K562 (cell line): ENCODE measurements around the gene CDC42EP1. TPM values are rescaled to one million over a fixed set of nuclear protein-coding genes. Genes with fewer than 3 reads are reported as not detected.

Source experiments
- HNRNPH1 ChIP-seq: fragments of 200-400 bp; formaldehyde crosslinking; optimal IDR thresholded peaks from 2 replicates; pipeline ENCODE3; 2017; ENCODE audit warnings: low read depth, mild to moderate bottlenecking, low read length, moderate library complexity
- ILF3 ChIP-seq: fragments of 450-650 bp; IDR thresholded peaks from 2 replicates; pipeline ENCODE4 v1.6.1; 2018; ENCODE audit warnings: antibody characterized with exemption, mild to moderate bottlenecking, moderate library complexity, borderline replicate concordance
- NCOA4 ChIP-seq: fragments of 450-650 bp; IDR thresholded peaks from 2 replicates; pipeline ENCODE4 v1.6.1; 2018; ENCODE audit warnings: mild to moderate bottlenecking; ENCODE audit not compliant: partially characterized antibody
- NR2C1 ChIP-seq, 2 experiments: fragments of 450-650 bp; IDR thresholded peaks; 2 replicates each; pipeline ENCODE4 v1.6.1; 2017; ENCODE audit warnings: mild to moderate bottlenecking in 2 of 2, antibody characterized with exemption in 1 of 2, inconsistent platforms in 1 of 2, missing compliant biosample characterization in 1 of 2, missing genetic modification characterization in 1 of 2
- OTX1 ChIP-seq: fragments of 450-650 bp; formaldehyde crosslinking; IDR thresholded peaks from 2 replicates; pipeline ENCODE4 v1.4.0; 2022; ENCODE audit warnings: mild to moderate bottlenecking
- POLR2A ChIP-seq: fragments of 450-650 bp; conservative IDR thresholded peaks from 2 replicates; pipeline ENCODE4 v1.6.1; 2016
- POLR2B ChIP-seq: fragments of 450-650 bp; IDR thresholded peaks from 2 replicates; pipeline ENCODE4 v1.6.1; 2018; ENCODE audit warnings: low read depth; ENCODE audit not compliant: partially characterized antibody
- POLR2G ChIP-seq: fragments of 200-400 bp; formaldehyde crosslinking; IDR thresholded peaks from 2 replicates; pipeline ENCODE4 v1.6.1; 2017; ENCODE audit warnings: low read depth, mild to moderate bottlenecking, antibody characterized with exemption, low read length, moderate library complexity
- RBM34 ChIP-seq: fragments of 200-400 bp; formaldehyde crosslinking; IDR thresholded peaks from 2 replicates; pipeline ENCODE4 v1.6.1; 2018; ENCODE audit warnings: low read length, borderline replicate concordance; ENCODE audit not compliant: insufficient read depth
- SAFB ChIP-seq: fragments of 200-400 bp; formaldehyde crosslinking; IDR thresholded peaks from 2 replicates; pipeline ENCODE4 v1.6.1; 2017; ENCODE audit warnings: low read depth, low read length, borderline replicate concordance
- SIN3A ChIP-seq, 2 experiments: fragments of 150-350 bp in 1 of 2; IDR thresholded peaks; 2 replicates each; pipeline ENCODE4 v1.6.1; 2011 to 2016; ENCODE audit warnings: borderline replicate concordance in 2 of 2, low read depth in 2 of 2, low read length in 2 of 2, mild to moderate bottlenecking in 2 of 2, moderate library complexity in 2 of 2; ENCODE audit not compliant: control insufficient read depth in 1 of 2
- SIRT6 ChIP-seq: IDR thresholded peaks from one replicate; pipeline ENCODE4 v1.6.1; 2012; ENCODE audit warnings: low read depth, mild to moderate bottlenecking, control low read depth, inconsistent platforms, low read length, moderate library complexity
- YY1 ChIP-seq, 3 experiments: IDR thresholded peaks; 2 replicates each; pipeline ENCODE4 v1.6.1; 2011; ENCODE audit warnings: low read length in 2 of 3, mild to moderate bottlenecking in 2 of 3, moderate library complexity in 2 of 3, borderline replicate concordance in 1 of 3, control low read depth in 1 of 3, low read depth in 1 of 3; ENCODE audit not compliant: insufficient read depth in 3 of 3, insufficient replicate concordance in 2 of 3, control insufficient read depth in 1 of 3, insufficient read length in 1 of 3; ENCODE audit errors: extremely low read depth in 1 of 3
- ZFX ChIP-seq: sonication (generic); formaldehyde crosslinking; IDR thresholded peaks from 2 replicates; pipeline ENCODE4 v1.8.0; 2022; ENCODE audit warnings: mild to moderate bottlenecking, missing genetic modification reagents, moderate library complexity
- ZKSCAN1 ChIP-seq: fragments of 150-350 bp; IDR thresholded peaks from 2 replicates; pipeline ENCODE4 v1.6.1; 2016; ENCODE audit warnings: low read depth, low read length
- ZNF140 ChIP-seq: fragments of 250-450 bp; sonication (Bioruptor Pico); IDR thresholded peaks from 2 replicates; pipeline ENCODE4 v1.8.0; 2021; ENCODE audit warnings: moderate library complexity, mild to moderate bottlenecking, inconsistent platforms
- ZNF3 ChIP-seq: fragments of 250-450 bp; sonication (Bioruptor Pico); IDR thresholded peaks from 2 replicates; pipeline ENCODE4 v1.5.0; 2021; ENCODE audit warnings: mild to moderate bottlenecking, moderate library complexity
- ZNF354B ChIP-seq: fragments of 250-450 bp; sonication (Bioruptor Pico); IDR thresholded peaks from 2 replicates; pipeline ENCODE4 v1.4.0; 2020
- ZNF445 ChIP-seq: fragments of 250-450 bp; sonication (Bioruptor Pico); IDR thresholded peaks from 2 replicates; pipeline ENCODE4 v1.4.0; 2020; ENCODE audit warnings: low read depth, mild to moderate bottlenecking, moderate library complexity
- polyA plus RNA-seq, 8 experiments: library from polyadenylated mRNA; depleted of rRNA in 4 of 8; stranded (reverse) in 5 of 8; unstranded in 3 of 8; fragments of >200 nt; fragmentation: Nextera tagmentation in 2 of 8; fragmentation: Illumina TruSeq in 1 of 8; extraction: Ambion mirVana in 2 of 8; extraction: Trizol in 1 of 8; gene quantifications; 2 replicates each; pipeline versions ENCODE4 v1.2.1 to v1.2.3, GENCODE V29; 2011 to 2014; ENCODE audit warnings: inconsistent platforms in 1 of 8, missing spikeins in 1 of 8
- total RNA-seq, 7 experiments: library from RNA; depleted of rRNA in 6 of 7; stranded (reverse); fragments of >200 nt in 6 of 7; fragmentation: Illumina TruSeq in 2 of 7; extraction: Trizol in 2 of 7; gene quantifications; 2 replicates each; pipeline versions ENCODE4 v1.2.1 to v1.2.3, GENCODE V29; 2011 to 2021; ENCODE audit warnings: low replicate concordance in 1 of 7
- TF ChIP-seq, protein P1 (sequence below): fragments of 250-450 bp; sonication (Bioruptor Pico); IDR thresholded peaks from 2 replicates; pipeline ENCODE4 v1.4.0; 2020; ENCODE audit warnings: borderline replicate concordance
- TF ChIP-seq, protein P2 (sequence below): fragments of 250-450 bp; sonication (Bioruptor Pico); IDR thresholded peaks from 2 replicates; pipeline ENCODE4 v1.5.0; 2020; ENCODE audit warnings: mild to moderate bottlenecking
- TF ChIP-seq, protein P3 (sequence below), 2 experiments: IDR thresholded peaks; 2 replicates each; pipeline ENCODE4 v1.6.1; 2011; ENCODE audit warnings: borderline replicate concordance in 1 of 2, control low read depth in 1 of 2, low read depth in 1 of 2, low read length in 1 of 2, mild to moderate bottlenecking in 1 of 2, mixed read lengths in 1 of 2, moderate library complexity in 1 of 2; ENCODE audit not compliant: insufficient read depth in 1 of 2, insufficient read length in 1 of 2, poor library complexity in 1 of 2, severe bottlenecking in 1 of 2; ENCODE audit errors: extremely low read depth in 1 of 2
- TF ChIP-seq, protein P4 (sequence below): fragments of 250-450 bp; sonication (Bioruptor Pico); IDR thresholded peaks from 2 replicates; pipeline ENCODE4 v1.9.0; 2021; ENCODE audit warnings: mild to moderate bottlenecking

CDC42EP1 gene
- total and polyA plus RNA-seq, 9 of the 15 experiments (the other 6 are each of a cell fraction or from before 2014, with no cell fraction given) = 0.67 to 70.2 (median 7.3) TPM

- no peak for TF ChIP-seq ZNF445
- TF ChIP-seq, protein P1, sequence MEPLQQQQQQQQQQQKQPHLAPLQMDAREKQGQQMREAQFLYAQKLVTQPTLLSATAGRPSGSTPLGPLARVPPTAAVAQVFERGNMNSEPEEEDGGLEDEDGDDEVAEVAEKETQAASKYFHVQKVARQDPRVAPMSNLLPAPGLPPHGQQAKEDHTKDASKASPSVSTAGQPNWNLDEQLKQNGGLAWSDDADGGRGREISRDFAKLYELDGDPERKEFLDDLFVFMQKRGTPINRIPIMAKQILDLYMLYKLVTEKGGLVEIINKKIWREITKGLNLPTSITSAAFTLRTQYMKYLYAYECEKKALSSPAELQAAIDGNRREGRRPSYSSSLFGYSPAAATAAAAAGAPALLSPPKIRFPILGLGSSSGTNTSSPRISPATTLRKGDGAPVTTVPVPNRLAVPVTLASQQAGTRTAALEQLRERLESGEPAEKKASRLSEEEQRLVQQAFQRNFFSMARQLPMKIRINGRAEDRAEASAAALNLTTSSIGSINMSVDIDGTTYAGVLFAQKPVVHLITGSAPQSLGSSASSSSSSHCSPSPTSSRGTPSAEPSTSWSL (CRISPR knock-in tag) = no peak
- TF ChIP-seq ZKSCAN1 = no peak
- TF ChIP-seq RBM34 = no peak
- no peak for TF ChIP-seq YY1 (IDR thresholded peaks at IDR 0.05; ENCODE audit: borderline replicate concordance in 1 of 3, control insufficient read depth in 1 of 3, extremely low read depth in 1 of 3, insufficient read depth in 3 of 3, insufficient read length in 1 of 3, insufficient replicate concordance in 2 of 3, low read depth in 1 of 3, low read length in 2 of 3)
- peak; percentile 84 for TF ChIP-seq SIRT6
- no peak for TF ChIP-seq NCOA4
- TF ChIP-seq SAFB = no peak
- TF ChIP-seq POLR2A = peak; percentile 38; the same call in 1 of the 2 replicates
- TF ChIP-seq POLR2B = peak; percentile 30
- TF ChIP-seq, protein P2, sequence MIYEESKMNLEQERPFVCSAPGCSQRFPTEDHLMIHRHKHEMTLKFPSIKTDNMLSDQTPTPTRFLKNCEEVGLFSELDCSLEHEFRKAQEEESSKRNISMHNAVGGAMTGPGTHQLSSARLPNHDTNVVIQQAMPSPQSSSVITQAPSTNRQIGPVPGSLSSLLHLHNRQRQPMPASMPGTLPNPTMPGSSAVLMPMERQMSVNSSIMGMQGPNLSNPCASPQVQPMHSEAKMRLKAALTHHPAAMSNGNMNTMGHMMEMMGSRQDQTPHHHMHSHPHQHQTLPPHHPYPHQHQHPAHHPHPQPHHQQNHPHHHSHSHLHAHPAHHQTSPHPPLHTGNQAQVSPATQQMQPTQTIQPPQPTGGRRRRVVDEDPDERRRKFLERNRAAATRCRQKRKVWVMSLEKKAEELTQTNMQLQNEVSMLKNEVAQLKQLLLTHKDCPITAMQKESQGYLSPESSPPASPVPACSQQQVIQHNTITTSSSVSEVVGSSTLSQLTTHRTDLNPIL (CRISPR knock-in tag) = no peak
- TF ChIP-seq ZNF354B (CRISPR knock-in tag) = no peak
- TF ChIP-seq NR2C1 (IDR thresholded peaks at IDR 0.05) = peak; percentile 94
- TF ChIP-seq NR2C1 (tag; IDR thresholded peaks at IDR 0.05) = peak; percentile 96
- no peak for TF ChIP-seq ILF3
- no peak for TF ChIP-seq ZFX (CRISPR knock-in tag)
- TF ChIP-seq OTX1 = no peak
- TF ChIP-seq POLR2G = peak; percentile 67
- no peak for TF ChIP-seq ZNF3 (CRISPR knock-in tag)
- TF ChIP-seq, protein P3, sequence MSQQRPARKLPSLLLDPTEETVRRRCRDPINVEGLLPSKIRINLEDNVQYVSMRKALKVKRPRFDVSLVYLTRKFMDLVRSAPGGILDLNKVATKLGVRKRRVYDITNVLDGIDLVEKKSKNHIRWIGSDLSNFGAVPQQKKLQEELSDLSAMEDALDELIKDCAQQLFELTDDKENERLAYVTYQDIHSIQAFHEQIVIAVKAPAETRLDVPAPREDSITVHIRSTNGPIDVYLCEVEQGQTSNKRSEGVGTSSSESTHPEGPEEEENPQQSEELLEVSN (IDR thresholded peaks at IDR 0.05; ENCODE audit: borderline replicate concordance in 1 of 2, extremely low read depth in 1 of 2, insufficient read depth in 1 of 2, insufficient read length in 1 of 2, low read depth in 1 of 2, low read length in 1 of 2, poor library complexity in 1 of 2, severe bottlenecking in 1 of 2) = no peak
- no peak for TF ChIP-seq SIN3A (IDR thresholded peaks at IDR 0.05; ENCODE audit: borderline replicate concordance in 2 of 2, control insufficient read depth in 1 of 2, low read depth in 2 of 2, low read length in 2 of 2)
- TF ChIP-seq, protein P4, sequence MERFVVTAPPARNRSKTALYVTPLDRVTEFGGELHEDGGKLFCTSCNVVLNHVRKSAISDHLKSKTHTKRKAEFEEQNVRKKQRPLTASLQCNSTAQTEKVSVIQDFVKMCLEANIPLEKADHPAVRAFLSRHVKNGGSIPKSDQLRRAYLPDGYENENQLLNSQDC (CRISPR knock-in tag) = no peak
- TF ChIP-seq HNRNPH1 = no peak
- TF ChIP-seq ZNF140 (CRISPR knock-in tag) = no peak
These were observed 9.8 kb downstream of the CDC42EP1 start (continued) for GRCh38 chr22:37569921-37570660.
